IPS-20b (cell line): Measurements from ENCODE around the gene RBM33.

Source experiments
- H3K27ac ChIP-seq: one replicate; pipeline ENCODE4 v1.5.1; 2013; ENCODE audit warnings: low read length
- H3K27me3 ChIP-seq: 2 replicates; pipeline ENCODE4 v1.6.1; 2013; ENCODE audit warnings: mild to moderate bottlenecking, low read length, inconsistent platforms; ENCODE audit not compliant: insufficient read depth
- H3K36me3 ChIP-seq: 2 replicates; pipeline ENCODE4 v1.6.1; 2013; ENCODE audit warnings: low read depth, mild to moderate bottlenecking, inconsistent platforms, low read length, moderate library complexity; ENCODE audit not compliant: insufficient read depth
- H3K4me1 ChIP-seq: 2 replicates; pipeline ENCODE4 v1.6.1; 2013; ENCODE audit warnings: mild to moderate bottlenecking, control low read depth, inconsistent platforms, low read length, moderate library complexity; ENCODE audit not compliant: insufficient read depth
- H3K4me3 ChIP-seq: 2 replicates; pipeline ENCODE4 v1.5.1; 2013; ENCODE audit warnings: mild to moderate bottlenecking, low read length, inconsistent platforms
- H3K9ac ChIP-seq: 2 replicates; pipeline ENCODE4 v1.6.1; 2013; ENCODE audit warnings: low read depth, mild to moderate bottlenecking, inconsistent platforms, low read length, moderate library complexity
- H3K9me3 ChIP-seq: 2 replicates; pipeline ENCODE4 v1.6.1; 2013; ENCODE audit warnings: mild to moderate bottlenecking, low read depth, low read length, inconsistent platforms; ENCODE audit not compliant: insufficient read depth

Gene RBM33

GRCh38 chr7:155766966-155767916, 122.8 kb downstream of the RBM33 start:
- H3K27ac ChIP-seq = no peak overlapping the region
- no peaks in the 10 kb centered on the region for H3K27me3 ChIP-seq
- no peak overlapping the region for H3K4me3 ChIP-seq
- no peak overlapping the region for H3K9ac ChIP-seq
- H3K36me3 ChIP-seq = peaks cover 93% of the 10 kb centered on the region
- H3K9me3 ChIP-seq = no peaks in the 10 kb centered on the region
- H3K4me1 ChIP-seq = peaks cover 3% of the 10 kb centered on the region; the same call in 1 of the 2 replicates

GRCh38 chr7:155769701-155770100, 125.2 kb downstream of the RBM33 start:
- Histone ChIP-seq H3K36me3 (peaks cover 89% of the 10 kb centered on the region), H3K9me3 (no peaks in the 10 kb centered on the region), H3K9ac (no peak overlapping the region), H3K27me3 (no peaks in the 10 kb centered on the region), H3K4me1 (no peaks in the 10 kb centered on the region), H3K27ac (no peak overlapping the region), H3K4me3 (no peak overlapping the region)

- no peaks in the 10 kb centered on the region for H3K4me1 ChIP-seq
- H3K9me3 ChIP-seq = no peaks in the 10 kb centered on the region
- H3K4me3 ChIP-seq = no peak overlapping the region
- no peak overlapping the region for H3K27ac ChIP-seq
- H3K27me3 ChIP-seq = no peaks in the 10 kb centered on the region
- no peak overlapping the region for H3K9ac ChIP-seq
- H3K36me3 ChIP-seq = peaks cover 89% of the 10 kb centered on the region
Observed at GRCh38 chr7:155770241-155770640, 125.8 kb downstream of the RBM33 start.

- Histone ChIP-seq H3K36me3 (peaks cover 85% of the 10 kb centered on the region), H3K4me1 (no peaks in the 10 kb centered on the region), H3K27ac (no peak overlapping the region), H3K4me3 (no peak overlapping the region), H3K27me3 (no peaks in the 10 kb centered on the region), H3K9ac (no peak overlapping the region), H3K9me3 (no peaks in the 10 kb centered on the region)
Observed at GRCh38 chr7:155773531-155773930, 129.1 kb downstream of the RBM33 start.

- H3K36me3 ChIP-seq = peaks cover 73% of the 10 kb centered on the region
Observed at GRCh38 chr7:155774947-155775346, 130.5 kb downstream of the RBM33 start.

GRCh38 chr7:155775691-155776090, 131.2 kb downstream of the RBM33 start:
- Histone ChIP-seq H3K9ac (no peak overlapping the region), H3K27me3 (no peaks in the 10 kb centered on the region), H3K4me3 (no peak overlapping the region), H3K27ac (no peak overlapping the region), H3K9me3 (no peaks in the 10 kb centered on the region), H3K36me3 (peaks cover 72% of the 10 kb centered on the region), H3K4me1 (no peaks in the 10 kb centered on the region)

More at GRCh38 chr7:155774947-155775346, 130.5 kb downstream of the RBM33 start:
- Histone ChIP-seq H3K27ac (no peak overlapping the region), H3K9me3 (no peaks in the 10 kb centered on the region), H3K9ac (no peak overlapping the region), H3K4me3 (no peak overlapping the region), H3K27me3 (no peaks in the 10 kb centered on the region), H3K4me1 (no peaks in the 10 kb centered on the region)

- Histone ChIP-seq H3K9me3 (no peaks in the 10 kb centered on the region), H3K9ac (no peak overlapping the region), H3K36me3 (peaks cover 68% of the 10 kb centered on the region), H3K4me1 (no peaks in the 10 kb centered on the region), H3K27ac (no peak overlapping the region), H3K4me3 (no peak overlapping the region), H3K27me3 (no peaks in the 10 kb centered on the region)
Observed at GRCh38 chr7:155776606-155777005, 132.1 kb downstream of the RBM33 start.

GRCh38 chr7:155778349-155778748, 133.9 kb downstream of the RBM33 start:
- peaks cover 54% of the 10 kb centered on the region for H3K36me3 ChIP-seq
- no peak overlapping the region for H3K27ac ChIP-seq
- no peak overlapping the region for H3K4me3 ChIP-seq
- H3K4me1 ChIP-seq = no peaks in the 10 kb centered on the region
- no peaks in the 10 kb centered on the region for H3K27me3 ChIP-seq
- H3K9ac ChIP-seq = no peak overlapping the region
- H3K9me3 ChIP-seq = no peaks in the 10 kb centered on the region

GRCh38 chr7:155780884-155781283, 136.4 kb downstream of the RBM33 start:
- H3K4me3 ChIP-seq = no peak overlapping the region
- H3K9ac ChIP-seq = no peak overlapping the region
- H3K9me3 ChIP-seq = no peaks in the 10 kb centered on the region
- no peaks in the 10 kb centered on the region for H3K4me1 ChIP-seq
- H3K27ac ChIP-seq = no peak overlapping the region
- peaks cover 30% of the 10 kb centered on the region for H3K36me3 ChIP-seq
- peaks cover 5% of the 10 kb centered on the region for H3K27me3 ChIP-seq

GRCh38 chr7:155781433-155781832, 137.0 kb downstream of the RBM33 start:
- no peaks in the 10 kb centered on the region for H3K4me1 ChIP-seq
- H3K9me3 ChIP-seq = no peaks in the 10 kb centered on the region
- no peak overlapping the region for H3K27ac ChIP-seq
- H3K36me3 ChIP-seq = peaks cover 24% of the 10 kb centered on the region
- peaks cover 10% of the 10 kb centered on the region for H3K27me3 ChIP-seq
- no peak overlapping the region for H3K9ac ChIP-seq
- no peak overlapping the region for H3K4me3 ChIP-seq

GRCh38 chr7:155782466-155782865, 138.0 kb downstream of the RBM33 start:
- Histone ChIP-seq H3K9me3 (no peaks in the 10 kb centered on the region), H3K4me3 (no peak overlapping the region), H3K9ac (no peak overlapping the region), H3K27me3 (peaks cover 21% of the 10 kb centered on the region), H3K4me1 (no peaks in the 10 kb centered on the region), H3K36me3 (peaks cover 14% of the 10 kb centered on the region), H3K27ac (no peak overlapping the region)

GRCh38 chr7:155785536-155785935, 141.1 kb downstream of the RBM33 start:
- Histone ChIP-seq H3K27ac (no peak overlapping the region), H3K9ac (no peak overlapping the region), H3K27me3 (peaks cover 26% of the 10 kb centered on the region), H3K36me3 (peaks cover 5% of the 10 kb centered on the region), H3K4me3 (no peak overlapping the region), H3K9me3 (no peaks in the 10 kb centered on the region), H3K4me1 (no peaks in the 10 kb centered on the region)
